Activated CD4-positive, alpha-beta memory T cell treated with anti-CD3 and anti-CD28 coated beads, Interleukin-2, amount 10 ng/mL, durations not matched to agents 7 days and 5 days (primary cell): ENCODE measurements around the gene ARHGEF4. TPM values are rescaled to one million over a fixed set of nuclear protein-coding genes. Genes with fewer than 3 reads are reported as not detected.
A peak's percentile ranks its signal among the peaks of the same experiment; 100 is the strongest.

Source experiments
- CTCF ChIA-PET: fragments of 350-600 bp; sonication (Branson Sonifier 250); formaldehyde crosslinking; loops from one replicate; lab custom pipeline; 2021; ENCODE audit warnings: antibody characterized with exemption, inconsistent platforms; lab: Charles Lee
- POLR2A ChIA-PET: fragments of 350-600 bp; sonication (Branson Sonifier 250); formaldehyde crosslinking; loops from one replicate; lab custom pipeline; 2021; ENCODE audit warnings: antibody characterized with exemption; lab: Charles Lee
- DNase-seq: peaks from one replicate; pipeline ENCODE4 v3.0.0-alpha.2; 2020
- H3K27ac Mint-ChIP-seq: one replicate; pipeline ENCODE4 v1.8.0; 2021; ENCODE audit warnings: mild to moderate bottlenecking, mixed read lengths
- H3K27me3 Mint-ChIP-seq: one replicate; pipeline ENCODE4 v1.8.0; 2021; ENCODE audit warnings: mixed read lengths
- H3K36me3 Mint-ChIP-seq: one replicate; pipeline ENCODE4 v1.8.0; 2021; ENCODE audit warnings: low read depth, mixed read lengths
- H3K4me1 Mint-ChIP-seq: one replicate; pipeline ENCODE4 v1.8.0; 2021; ENCODE audit warnings: mixed read lengths
- H3K4me3 Mint-ChIP-seq: one replicate; pipeline ENCODE4 v1.8.0; 2021; ENCODE audit warnings: mild to moderate bottlenecking, mixed read lengths
- H3K9me3 Mint-ChIP-seq: one replicate; pipeline ENCODE4 v1.8.0; 2021; ENCODE audit warnings: mixed read lengths
- total RNA-seq, 2 experiments: library from RNA; stranded (reverse); gene quantifications; one replicate each; pipeline ENCODE4 v1.2.3, GENCODE V29; 2021

ARHGEF4 gene
- total RNA-seq, 2 experiments from 2014 or later = 0.25 to 0.30 TPM

DNA sequence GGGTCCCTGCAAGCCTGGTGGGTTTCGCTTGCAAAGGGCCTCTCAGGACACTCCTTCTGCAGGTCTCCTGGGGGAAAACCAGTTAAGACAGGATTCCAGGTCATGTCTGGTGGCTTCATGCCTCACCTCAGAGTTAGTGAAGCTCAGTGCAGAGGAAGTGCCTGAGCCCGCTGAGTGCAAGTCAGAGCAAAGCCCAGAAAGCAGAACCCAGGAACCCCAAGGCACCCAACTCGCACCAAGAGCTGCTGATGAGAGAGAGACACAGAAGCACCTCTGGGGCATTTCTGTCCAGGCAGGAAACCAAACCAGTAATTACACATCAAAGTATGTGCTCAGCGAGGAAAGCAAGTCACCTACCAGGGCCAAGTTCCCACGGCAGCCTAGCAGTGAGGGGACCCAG lies 78.4 kb downstream of the ARHGEF4 start:
- ChIA-PET CTCF (no interaction called here), POLR2A (interaction anchor here (1.1 kb wide), 1 partner anchor 571 kb away, joined by 5 read pairs; no protein-coding TSS in a partner anchor)
- H3K36me3 Mint-ChIP-seq = no peaks in the 10 kb centered on the region
- no peak overlapping the region for H3K4me3 Mint-ChIP-seq
- H3K9me3 Mint-ChIP-seq = no peaks in the 10 kb centered on the region
- DNase-seq = no peak
- no peaks in the 10 kb centered on the region for H3K4me1 Mint-ChIP-seq
- H3K27me3 Mint-ChIP-seq = peaks cover 16% of the 10 kb centered on the region
- H3K27ac Mint-ChIP-seq = no peak overlapping the region

GRCh38 chr2:130915595-130916437 lies 79.1 kb downstream of the ARHGEF4 start:
- ChIA-PET CTCF (no interaction called here), POLR2A (interaction anchor here (1.1 kb wide), 1 partner anchor 572 kb away, joined by 5 read pairs; no protein-coding TSS in a partner anchor)
- DNase-seq = no peak
- no peak overlapping the region for H3K4me3 Mint-ChIP-seq
- no peak overlapping the region for H3K27ac Mint-ChIP-seq
- H3K36me3 Mint-ChIP-seq = no peaks in the 10 kb centered on the region
- H3K27me3 Mint-ChIP-seq = peaks cover 16% of the 10 kb centered on the region
- H3K4me1 Mint-ChIP-seq = no peaks in the 10 kb centered on the region
- no peaks in the 10 kb centered on the region for H3K9me3 Mint-ChIP-seq

- POLR2A ChIA-PET = no interaction called here
- CTCF ChIA-PET = no interaction called here
- no peaks in the 10 kb centered on the region for H3K36me3 Mint-ChIP-seq
- no peak overlapping the region for H3K4me3 Mint-ChIP-seq
- DNase-seq = no peak
- H3K9me3 Mint-ChIP-seq = no peaks in the 10 kb centered on the region
- H3K27me3 Mint-ChIP-seq = peaks cover 16% of the 10 kb centered on the region
- H3K27ac Mint-ChIP-seq = no peak overlapping the region
- no peaks in the 10 kb centered on the region for H3K4me1 Mint-ChIP-seq
These were observed 79.7 kb downstream of the ARHGEF4 start for GRCh38 chr2:130916438-130916705.

- no peak overlapping the region for H3K27ac Mint-ChIP-seq
- H3K4me3 Mint-ChIP-seq = no peak overlapping the region
- no peaks in the 10 kb centered on the region for H3K9me3 Mint-ChIP-seq
- H3K4me1 Mint-ChIP-seq = no peaks in the 10 kb centered on the region
- ChIA-PET CTCF (no interaction called here), POLR2A (no interaction called here)
- H3K27me3 Mint-ChIP-seq = peaks cover 14% of the 10 kb centered on the region
- H3K36me3 Mint-ChIP-seq = no peaks in the 10 kb centered on the region
- no peak for DNase-seq
These were observed 80.4 kb downstream of the ARHGEF4 start for GRCh38 chr2:130917006-130917688.

GRCh38 chr2:130918393-130918792 lies 81.7 kb downstream of the ARHGEF4 start:
- no peak overlapping the region for H3K27ac Mint-ChIP-seq
- POLR2A ChIA-PET = interaction anchor here (0.9 kb wide), 1 partner anchor 121 kb away, joined by 3 read pairs; no protein-coding TSS in a partner anchor
- CTCF ChIA-PET = interaction anchor here (1.0 kb wide), 1 partner anchor 121 kb away, joined by 4 read pairs; no protein-coding TSS in a partner anchor

DNA sequence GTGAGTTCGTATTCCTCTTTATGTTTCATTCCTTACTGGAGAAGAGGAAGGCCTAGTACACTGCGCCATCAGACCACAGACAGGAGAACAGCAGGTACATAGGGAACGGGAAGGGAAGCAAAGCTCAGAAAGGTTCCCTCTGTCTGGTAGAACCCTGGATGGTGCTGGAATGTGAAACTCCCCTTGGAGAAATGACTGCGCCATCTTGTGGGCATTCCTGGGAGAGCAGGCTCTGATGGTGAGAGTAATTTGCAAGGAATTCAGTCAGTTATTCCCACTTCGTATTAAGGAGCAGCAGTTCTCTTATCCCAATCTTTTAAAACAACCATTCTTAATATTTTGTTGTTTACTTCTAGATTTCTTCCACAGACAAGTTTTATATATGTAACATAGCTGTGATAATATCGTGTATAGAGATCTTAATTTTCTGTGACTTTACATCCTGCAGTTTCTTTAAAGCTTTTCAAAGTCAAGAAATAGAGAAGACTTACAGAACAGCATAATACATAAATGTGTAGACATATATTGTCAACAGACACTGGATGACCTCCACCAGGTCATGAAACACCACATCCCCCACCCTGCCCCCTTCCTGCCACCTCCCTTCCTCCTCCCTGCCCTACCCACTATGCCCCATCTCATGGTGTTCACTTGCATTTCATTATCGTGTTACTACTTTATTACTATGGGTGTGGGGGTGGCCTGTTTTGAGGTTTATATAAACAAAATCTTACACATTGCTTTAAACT lies 83.9 kb downstream of the ARHGEF4 start:
- Mint-ChIP-seq H3K4me1 (no peaks in the 10 kb centered on the region), H3K36me3 (no peaks in the 10 kb centered on the region), H3K27me3 (peaks cover 9% of the 10 kb centered on the region), H3K4me3 (no peak overlapping the region), H3K9me3 (no peaks in the 10 kb centered on the region), H3K27ac (no peak overlapping the region)
- ChIA-PET CTCF (interaction anchor here (0.5 to 5.3 kb wide), 7 partner anchors 20 to 267 kb away, joined by 3 to 29 read pairs (median 3); no protein-coding TSS in a partner anchor), POLR2A (no interaction called here)
- DNase-seq = peak; percentile 57

More at GRCh38 chr2:130918393-130918792, 81.7 kb downstream of the ARHGEF4 start:
- no peak for DNase-seq
- H3K4me3 Mint-ChIP-seq = no peak overlapping the region
- no peaks in the 10 kb centered on the region for H3K36me3 Mint-ChIP-seq
- peaks cover 12% of the 10 kb centered on the region for H3K27me3 Mint-ChIP-seq
- H3K4me1 Mint-ChIP-seq = no peaks in the 10 kb centered on the region
- H3K9me3 Mint-ChIP-seq = no peaks in the 10 kb centered on the region

GRCh38 chr2:130921164-130921476 lies 84.4 kb downstream of the ARHGEF4 start:
- CTCF ChIA-PET = interaction anchor here (0.5 to 5.3 kb wide), 7 partner anchors 21 to 266 kb away, joined by 3 to 29 read pairs (median 3); no protein-coding TSS in a partner anchor
- no peaks in the 10 kb centered on the region for H3K9me3 Mint-ChIP-seq
- peaks cover 13% of the 10 kb centered on the region for H3K27me3 Mint-ChIP-seq
- H3K4me3 Mint-ChIP-seq = no peak overlapping the region
- H3K4me1 Mint-ChIP-seq = no peaks in the 10 kb centered on the region
- POLR2A ChIA-PET = no interaction called here
- DNase-seq = no peak
- no peaks in the 10 kb centered on the region for H3K36me3 Mint-ChIP-seq
- no peak overlapping the region for H3K27ac Mint-ChIP-seq

GRCh38 chr2:130922417-130922816 lies 85.7 kb downstream of the ARHGEF4 start:
- ChIA-PET CTCF (interaction anchor here (0.8 to 5.3 kb wide), 2 partner anchors 18 to 125 kb away, joined by 3 to 29 read pairs; no protein-coding TSS in a partner anchor), POLR2A (no interaction called here)
- Mint-ChIP-seq H3K36me3 (no peaks in the 10 kb centered on the region), H3K4me1 (no peaks in the 10 kb centered on the region), H3K27me3 (peaks cover 19% of the 10 kb centered on the region), H3K27ac (no peak overlapping the region), H3K9me3 (no peaks in the 10 kb centered on the region), H3K4me3 (no peak overlapping the region)
- no peak for DNase-seq

DNA sequence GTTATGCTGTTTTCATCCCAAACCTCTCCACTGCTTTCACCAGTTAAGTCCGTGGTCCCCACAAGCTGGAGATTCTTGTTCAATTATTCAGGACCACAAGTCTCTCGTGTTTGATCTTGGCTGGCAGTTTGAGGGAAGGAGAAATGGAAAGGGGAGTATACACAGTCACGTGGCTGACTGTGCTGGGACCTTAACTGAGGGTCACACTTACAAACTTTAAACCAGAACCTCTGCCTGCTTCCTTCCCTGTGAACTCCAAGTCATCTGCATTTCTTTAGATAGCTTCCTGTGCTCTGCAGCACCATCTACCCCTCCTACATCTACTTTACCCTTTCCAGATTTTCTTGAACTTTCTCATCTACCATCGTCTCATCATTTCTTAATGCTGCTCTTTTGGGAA lies 91.7 kb downstream of the ARHGEF4 start:
- Mint-ChIP-seq H3K9me3 (no peaks in the 10 kb centered on the region), H3K4me1 (no peaks in the 10 kb centered on the region), H3K27ac (no peak overlapping the region), H3K4me3 (no peak overlapping the region), H3K27me3 (peaks cover 28% of the 10 kb centered on the region), H3K36me3 (no peaks in the 10 kb centered on the region)
- ChIA-PET CTCF (no interaction called here), POLR2A (no interaction called here)
- DNase-seq = no peak

- Mint-ChIP-seq H3K4me3 (no peak overlapping the region), H3K27ac (no peak overlapping the region), H3K4me1 (no peaks in the 10 kb centered on the region), H3K36me3 (no peaks in the 10 kb centered on the region), H3K27me3 (peaks cover 37% of the 10 kb centered on the region), H3K9me3 (no peaks in the 10 kb centered on the region)
- no peak for DNase-seq
- POLR2A ChIA-PET = no interaction called here
- CTCF ChIA-PET = no interaction called here
These were observed 94.3 kb downstream of the ARHGEF4 start for GRCh38 chr2:130930740-130931659.

DNA sequence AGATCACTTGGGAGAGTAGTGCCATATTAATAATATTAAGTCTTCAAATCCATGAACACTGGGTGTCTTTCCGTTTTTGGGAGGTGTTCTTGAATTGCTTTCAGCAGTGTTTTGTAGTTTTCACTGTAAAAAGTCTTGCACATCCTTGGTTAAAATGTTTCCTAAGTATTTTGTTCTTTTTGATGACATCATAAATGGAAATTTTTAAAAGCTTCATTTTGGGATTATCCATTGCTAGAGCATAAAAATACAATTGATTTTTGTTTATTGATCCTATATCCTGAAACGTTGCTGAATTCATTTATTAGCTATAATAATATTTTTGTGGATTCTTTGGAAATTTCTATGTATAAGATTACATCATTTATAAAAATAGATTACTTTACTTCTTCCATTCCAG lies 96.8 kb downstream of the ARHGEF4 start:
- no peaks in the 10 kb centered on the region for H3K4me1 Mint-ChIP-seq
- no peaks in the 10 kb centered on the region for H3K36me3 Mint-ChIP-seq
- CTCF ChIA-PET = no interaction called here
- H3K27ac Mint-ChIP-seq = no peak overlapping the region
- POLR2A ChIA-PET = no interaction called here
- H3K4me3 Mint-ChIP-seq = no peak overlapping the region
- H3K9me3 Mint-ChIP-seq = no peaks in the 10 kb centered on the region
- no peak for DNase-seq
- peaks cover 26% of the 10 kb centered on the region for H3K27me3 Mint-ChIP-seq

GRCh38 chr2:130936451-130936850 lies 99.7 kb downstream of the ARHGEF4 start:
- peaks cover 22% of the 10 kb centered on the region for H3K27me3 Mint-ChIP-seq
- no peaks in the 10 kb centered on the region for H3K9me3 Mint-ChIP-seq
- CTCF ChIA-PET = interaction anchor here (0.7 kb wide), 2 partner anchors 64 to 90 kb away, joined by 3 to 4 read pairs; no protein-coding TSS in a partner anchor
- H3K36me3 Mint-ChIP-seq = no peaks in the 10 kb centered on the region
- no peak for DNase-seq
- no peaks in the 10 kb centered on the region for H3K4me1 Mint-ChIP-seq
- POLR2A ChIA-PET = no interaction called here
- H3K27ac Mint-ChIP-seq = no peak overlapping the region
- no peak overlapping the region for H3K4me3 Mint-ChIP-seq
